Urinary bladder (tissue), 4 donors: Measurements from ENCODE around the gene BLM. TPM values are rescaled to one million over a fixed set of nuclear protein-coding genes. Genes with fewer than 3 reads are reported as not detected.
"Not testable (repeated sequence)": the region's sequence is repeated elsewhere in the genome, so short reads cannot be mapped to it uniquely, and the experiment has no call there.

ENCODE experiments used
- DNase-seq: peaks from one replicate; pipeline ENCODE4 v3.0.0-alpha.2; 2015; ENCODE audit errors: extremely low spot score
- H3K27ac ChIP-seq: one replicate; pipeline ENCODE4 v1.5.1; 2013; ENCODE audit warnings: low read depth, mild to moderate bottlenecking, moderate library complexity
- H3K36me3 ChIP-seq: one replicate; pipeline ENCODE4 v1.6.1; 2013; ENCODE audit warnings: mild to moderate bottlenecking, moderate library complexity; ENCODE audit not compliant: insufficient read depth
- H3K4me1 ChIP-seq: one replicate; pipeline ENCODE4 v1.6.1; 2013; ENCODE audit warnings: mild to moderate bottlenecking, moderate library complexity; ENCODE audit not compliant: insufficient read depth
- H3K4me3 ChIP-seq: one replicate; pipeline ENCODE4 v1.5.1; 2013; ENCODE audit warnings: low read depth, low read length
- WGBS: extraction: QIAGEN DNeasy Blood & Tissue Kit; methylation state at CpG from one replicate; pipeline ENCODE4 v1.1.7; 2013; 5-methylcytosine and 5-hydroxymethylcytosine counted together
- polyA plus RNA-seq: library from polyadenylated mRNA; stranded (reverse); fragments of 200-250 nt; gene quantifications from one replicate; pipeline ENCODE4 v1.2.3, GENCODE V29; 2013
- total RNA-seq: library from RNA; depleted of rRNA; stranded (reverse); fragments of >200 nt; gene quantifications from one replicate; pipeline ENCODE4 v1.2.3, GENCODE V29; 2014
- donor health status: healthy with polysubstance abuse.
- donor health status: healthy.

Gene BLM
- total and polyA plus RNA-seq, 2 donors: 0.67 to 7.8 TPM

GRCh38 chr15:90834626-90835025 is 117.5 kb downstream of the BLM start:
- Histone ChIP-seq H3K4me1 (peaks cover 3% of the 10 kb centered on the region), H3K36me3 (no peaks in the 10 kb centered on the region), H3K4me3 (no peak overlapping the region), H3K27ac (no peak overlapping the region)
- no peak for DNase-seq
- 63% methylated on average over 5 of the region's 5 CpGs for WGBS

- H3K27ac ChIP-seq: no peak overlapping the region
- H3K4me1 ChIP-seq: peaks cover 3% of the 10 kb centered on the region
- no peaks in the 10 kb centered on the region for H3K36me3 ChIP-seq
- WGBS: 53% methylated on average over 7 of the region's 7 CpGs
- no peak for DNase-seq
- no peak overlapping the region for H3K4me3 ChIP-seq
Measured at GRCh38 chr15:90836296-90836871, 119.2 kb downstream of the BLM start.

- Histone ChIP-seq H3K27ac (no peak overlapping the region), H3K36me3 (no peaks in the 10 kb centered on the region), H3K4me1 (peaks cover 3% of the 10 kb centered on the region), H3K4me3 (no peak overlapping the region)
- DNase-seq: no peak
- WGBS: 82% methylated on average over 11 of the region's 11 CpGs
Measured at GRCh38 chr15:90837094-90837493, 119.9 kb downstream of the BLM start.

- Histone ChIP-seq H3K36me3 (no peaks in the 10 kb centered on the region), H3K4me1 (peaks cover 3% of the 10 kb centered on the region), H3K27ac (no peak overlapping the region), H3K4me3 (no peak overlapping the region)
- no peak for DNase-seq
- 71% methylated on average over 15 of the region's 15 CpGs for WGBS
Measured at GRCh38 chr15:90838139-90838538, 121.0 kb downstream of the BLM start.

GRCh38 chr15:90838544-90838943 is 121.4 kb downstream of the BLM start:
- 90% methylated on average over 15 of the region's 15 CpGs for WGBS
- no peak for DNase-seq

GRCh38 chr15:90839187-90840071 is 122.3 kb downstream of the BLM start:
- no peak for DNase-seq

More at GRCh38 chr15:90838544-90838943, 121.4 kb downstream of the BLM start:
- Histone ChIP-seq H3K36me3 (no peaks in the 10 kb centered on the region), H3K4me3 (no peak overlapping the region), H3K27ac (no peak overlapping the region), H3K4me1 (peaks cover 3% of the 10 kb centered on the region)

GRCh38 chr15:90840157-90840855 is 123.2 kb downstream of the BLM start:
- Histone ChIP-seq H3K27ac (no peak overlapping the region), H3K36me3 (no peaks in the 10 kb centered on the region), H3K4me3 (no peak overlapping the region), H3K4me1 (peaks cover 3% of the 10 kb centered on the region)
- 97% methylated on average over 18 of the region's 18 CpGs for WGBS
- DNase-seq: no peak

More at GRCh38 chr15:90839187-90840071, 122.3 kb downstream of the BLM start:
- H3K36me3 ChIP-seq: no peaks in the 10 kb centered on the region
- WGBS: 50% methylated on average over 19 of the region's 19 CpGs
- H3K4me1 ChIP-seq: peaks cover 3% of the 10 kb centered on the region
- H3K27ac ChIP-seq: no peak overlapping the region
- H3K4me3 ChIP-seq: no peak overlapping the region

- H3K4me1 ChIP-seq: peaks cover 3% of the 10 kb centered on the region
- H3K27ac ChIP-seq: no peak overlapping the region
- 85% methylated on average over 8 of the region's 8 CpGs for WGBS
- H3K4me3 ChIP-seq: no peak overlapping the region
- H3K36me3 ChIP-seq: no peaks in the 10 kb centered on the region
- no peak for DNase-seq
Measured at GRCh38 chr15:90840954-90841353, 123.8 kb downstream of the BLM start.

GRCh38 chr15:90844696-90845095 is 127.5 kb downstream of the BLM start:
- Histone ChIP-seq H3K4me3 (no peak overlapping the region), H3K36me3 (no peaks in the 10 kb centered on the region), H3K4me1 (no peaks in the 10 kb centered on the region), H3K27ac (no peak overlapping the region)
- 86% methylated on average over 5 of the region's 5 CpGs for WGBS
- DNase-seq: no peak

- Histone ChIP-seq H3K27ac (no peak overlapping the region), H3K4me1 (no peaks in the 10 kb centered on the region), H3K4me3 (no peak overlapping the region), H3K36me3 (no peaks in the 10 kb centered on the region)
- WGBS: 60% methylated on average over 9 of the region's 9 CpGs
- DNase-seq: no peak
Measured at GRCh38 chr15:90845201-90845949, 128.2 kb downstream of the BLM start.

GRCh38 chr15:90849424-90849823 is 132.3 kb downstream of the BLM start:
- not testable (repeated sequence) for H3K4me3 ChIP-seq, H3K36me3 ChIP-seq, DNase-seq, H3K27ac ChIP-seq, H3K4me1 ChIP-seq
- 91% methylated on average over 1 of the region's 1 CpG for WGBS

- 83% methylated on average over 6 of the region's 6 CpGs for WGBS
- DNase-seq: no peak
- Histone ChIP-seq H3K4me1 (no peaks in the 10 kb centered on the region), H3K4me3 (no peak overlapping the region), H3K27ac (no peak overlapping the region), H3K36me3 (no peaks in the 10 kb centered on the region)
Measured at GRCh38 chr15:90851114-90851513, 134.0 kb downstream of the BLM start.

GRCh38 chr15:90851940-90852339 is 134.8 kb downstream of the BLM start:
- DNase-seq: no peak
- Histone ChIP-seq H3K36me3 (no peaks in the 10 kb centered on the region), H3K4me1 (no peaks in the 10 kb centered on the region), H3K27ac (no peak overlapping the region), H3K4me3 (no peak overlapping the region)
- 84% methylated on average over 5 of the region's 5 CpGs for WGBS
